CD4-positive, alpha-beta T cell treated with Interleukin-4 for 1 hour (primary cell): ENCODE data around the gene FAM3B.

Source experiments
- DNase-seq, 2 donors: peaks; one replicate each; pipeline ENCODE4 v3.0.0-alpha.2; 2020 to 2022

The FAM3B gene

DNA sequence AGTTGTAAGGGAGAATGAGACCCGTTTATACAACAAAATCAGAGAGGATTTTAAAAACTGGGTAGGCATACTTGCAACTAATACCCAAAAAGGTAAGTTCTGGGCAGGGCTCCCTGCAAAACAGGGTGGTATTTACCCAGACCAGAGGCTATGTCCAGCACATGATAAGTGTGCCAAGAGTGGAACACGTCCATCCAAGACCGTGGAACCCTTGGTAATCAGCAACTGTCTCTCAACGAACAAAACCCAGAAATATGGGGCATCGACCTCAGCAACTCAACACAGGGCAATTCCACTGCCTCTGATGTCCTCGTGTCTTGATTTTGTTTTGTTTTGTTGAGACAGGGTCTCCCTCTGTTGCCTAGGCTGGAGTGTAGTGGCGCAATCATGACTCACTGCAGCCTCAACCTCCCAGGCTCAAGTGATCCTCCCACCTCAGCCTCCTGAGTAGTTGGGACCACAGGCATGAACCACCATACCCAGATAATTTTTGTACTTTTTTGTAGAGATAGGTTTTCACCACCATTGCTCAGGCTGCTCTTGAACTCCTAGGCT lies 82.7 kb downstream of the FAM3B start:
- DNase-seq: no peak

DNA sequence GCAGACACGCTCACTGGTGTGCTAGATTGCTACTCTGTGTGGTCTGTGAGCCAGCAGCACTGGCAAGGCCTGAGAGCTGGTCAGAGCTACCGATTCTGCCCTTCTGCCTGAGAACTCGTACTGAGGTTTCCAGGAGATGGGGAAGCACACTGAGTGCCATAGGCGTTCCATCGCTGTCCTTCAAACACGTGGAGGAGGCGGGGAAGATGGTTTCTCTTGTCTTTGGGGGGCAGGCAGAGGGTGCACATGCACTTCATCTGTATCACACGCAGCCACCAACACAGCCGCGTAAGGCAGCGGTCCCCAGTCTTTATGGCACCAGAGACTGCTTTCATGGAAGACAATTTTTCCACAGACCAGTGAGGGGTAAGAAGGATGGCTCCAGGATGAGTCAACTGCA lies 85.6 kb downstream of the FAM3B start:
- DNase-seq: no peak

DNA sequence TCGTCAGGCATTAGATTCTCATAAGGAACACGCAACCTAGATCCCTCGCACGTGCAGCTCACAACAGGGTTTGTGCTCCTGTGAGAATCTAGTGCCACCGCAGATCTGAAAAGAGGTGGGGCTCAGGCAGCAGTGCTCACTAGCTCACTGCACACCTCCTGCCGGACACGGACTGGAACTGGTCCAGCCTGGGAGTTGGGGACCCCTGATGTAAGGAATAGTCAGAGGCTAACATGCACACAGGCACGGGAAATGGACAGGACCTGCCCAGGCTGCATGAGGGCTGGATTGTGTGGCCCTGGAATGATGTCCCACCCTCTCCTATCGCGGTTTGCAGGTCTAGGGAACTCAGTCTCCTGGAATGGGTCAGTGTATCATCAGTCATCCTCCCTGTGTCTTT lies 86.2 kb downstream of the FAM3B start:
- DNase-seq: no peak

DNA sequence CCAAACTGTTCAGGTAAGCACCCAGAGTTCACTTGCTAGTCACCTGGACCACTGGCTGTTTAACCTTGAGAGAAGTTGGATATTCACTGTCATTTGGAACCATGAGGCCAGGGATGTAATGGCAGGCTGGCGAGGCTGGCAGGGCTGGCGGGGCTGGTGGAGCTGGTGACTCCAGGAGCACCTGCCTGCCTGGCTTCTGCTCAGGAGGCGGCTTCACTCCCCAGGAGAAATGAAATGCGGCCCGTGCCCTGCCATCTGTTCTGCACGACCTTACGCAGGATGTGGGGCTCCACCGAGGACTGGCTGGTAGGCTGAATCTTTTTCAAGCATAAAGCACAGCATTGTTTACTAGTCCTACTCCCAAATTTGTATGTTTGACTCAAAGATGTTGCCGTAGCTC lies 86.7 kb downstream of the FAM3B start:
- DNase-seq: no peak

DNA sequence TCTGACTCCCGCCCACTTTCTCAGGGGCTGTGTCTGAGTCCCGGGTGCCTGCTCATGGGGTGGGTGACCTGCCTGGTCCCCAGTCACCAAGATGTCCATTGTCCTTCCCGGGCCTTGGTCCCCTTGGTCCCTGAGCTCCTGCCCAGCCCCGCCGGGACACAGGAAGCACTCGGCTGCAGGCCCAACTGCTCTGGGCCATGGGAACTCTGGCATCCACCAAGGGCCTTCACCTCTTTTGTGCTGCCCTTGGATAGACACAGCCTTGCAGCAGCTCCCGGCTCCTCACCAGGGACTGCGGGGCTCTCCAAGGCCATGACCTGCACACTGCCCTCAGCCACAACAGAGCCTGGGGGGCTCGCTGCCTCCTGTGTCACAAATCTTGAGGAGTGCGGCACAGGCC lies 87.4 kb downstream of the FAM3B start:
- no peak for DNase-seq

DNA sequence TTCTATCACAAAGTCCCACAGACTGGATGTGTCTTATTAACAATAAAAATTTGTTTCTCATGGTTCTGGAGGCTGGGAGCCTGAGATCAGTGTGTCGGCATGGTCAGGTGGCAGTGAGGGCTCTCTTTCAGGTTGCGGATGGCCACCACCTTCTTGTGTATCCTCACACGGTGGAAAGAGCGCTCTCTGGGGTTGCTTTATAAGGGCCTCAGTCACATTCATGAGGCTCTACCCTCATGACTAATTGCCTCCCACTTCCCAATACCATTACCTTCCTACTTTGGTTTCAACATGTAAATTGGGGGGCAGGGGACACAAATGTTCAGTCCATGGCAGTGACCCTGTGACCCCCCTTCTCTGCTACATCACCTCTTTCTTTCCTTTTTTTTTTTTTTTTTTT lies 88.7 kb downstream of the FAM3B start:
- no peak for DNase-seq

DNA sequence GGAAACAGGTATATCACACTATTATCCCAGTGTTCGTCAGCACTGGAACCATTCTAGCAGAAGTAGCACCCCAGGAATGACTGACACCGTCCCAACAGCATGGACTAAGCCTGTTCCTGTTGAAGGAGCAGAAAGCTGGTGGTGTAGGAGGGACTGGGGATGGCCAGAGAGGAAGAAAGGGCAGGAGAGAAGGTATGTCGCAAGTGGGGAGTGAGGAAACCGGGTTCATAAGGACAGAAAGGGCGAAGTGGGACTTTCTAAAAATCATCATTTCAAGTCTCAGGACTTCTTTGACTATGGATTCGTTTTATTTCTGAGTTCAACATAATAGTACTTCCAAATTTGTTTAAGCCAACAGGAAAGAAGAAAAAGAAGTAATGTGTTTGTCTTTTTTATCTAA lies 89.7 kb downstream of the FAM3B start:
- peak in 1 of 2 donors; percentile 40 for DNase-seq
